Neural cell (in vitro differentiated cells): ENCODE measurements around the gene LNX1.

Experiments
- EP300 ChIP-seq: fragments of 450-650 bp; conservative IDR thresholded peaks from 2 replicates; pipeline ENCODE4 v1.6.1; 2014; ENCODE audit warnings: antibody characterized with exemption, mild to moderate bottlenecking, moderate library complexity; ENCODE audit not compliant: poor library complexity, severe bottlenecking
- EZH2 ChIP-seq: fragments of 200-600, 300-800 bp; shearing (Covaris generic), sonication (generic); IDR thresholded peaks from 2 replicates; pipeline ENCODE4 v1.6.1; 2014; ENCODE audit warnings: antibody characterized with exemption, low read length, borderline replicate concordance, mild to moderate bottlenecking; ENCODE audit not compliant: insufficient read depth, poor library complexity, severe bottlenecking
- POLR2AphosphoS5 ChIP-seq: IDR thresholded peaks from 2 replicates; pipeline ENCODE4 v1.6.1; 2012
- RAD21 ChIP-seq: fragments of 450-650 bp; conservative IDR thresholded peaks from 2 replicates; pipeline ENCODE4 v1.6.1; 2014; ENCODE audit warnings: antibody characterized with exemption, mild to moderate bottlenecking, moderate library complexity
- SMC3 ChIP-seq: fragments of 450-650 bp; conservative IDR thresholded peaks from 2 replicates; pipeline ENCODE4 v1.6.1; 2014; ENCODE audit warnings: antibody characterized with exemption, mild to moderate bottlenecking, moderate library complexity; ENCODE audit not compliant: poor library complexity
- TAF1 ChIP-seq: IDR thresholded peaks from 2 replicates; pipeline ENCODE4 v1.6.1; 2012; ENCODE audit warnings: low read depth
- TF ChIP-seq, protein P1 (sequence below): fragments of 450-650 bp; IDR thresholded peaks from 2 replicates; pipeline ENCODE4 v1.5.1; 2014; ENCODE audit warnings: antibody characterized with exemption, mild to moderate bottlenecking, moderate library complexity; ENCODE audit not compliant: poor library complexity, severe bottlenecking
- TF ChIP-seq, protein P2 (sequence below): IDR thresholded peaks from 2 replicates; pipeline ENCODE4 v1.6.1; 2012; ENCODE audit warnings: borderline replicate concordance

DNA sequence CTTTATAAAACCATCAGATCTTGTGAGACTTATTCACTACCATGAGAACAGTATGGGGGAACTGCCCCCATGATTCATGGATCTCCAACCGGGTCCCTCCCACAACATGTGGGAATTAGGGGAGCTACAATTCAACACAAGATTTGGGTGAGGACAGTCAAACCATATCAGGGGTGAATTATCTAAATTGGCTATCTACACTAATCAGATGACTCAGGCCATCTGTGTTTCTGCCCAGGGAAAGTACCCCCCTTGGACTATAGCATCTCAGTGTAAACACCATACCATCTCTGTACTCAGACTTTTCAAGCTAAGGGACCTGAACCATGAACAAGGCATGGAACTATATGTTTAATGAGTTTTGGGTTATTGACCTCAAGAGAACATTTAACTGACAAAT lies 76.8 kb downstream of the LNX1 start:
- TF ChIP-seq, protein P1, sequence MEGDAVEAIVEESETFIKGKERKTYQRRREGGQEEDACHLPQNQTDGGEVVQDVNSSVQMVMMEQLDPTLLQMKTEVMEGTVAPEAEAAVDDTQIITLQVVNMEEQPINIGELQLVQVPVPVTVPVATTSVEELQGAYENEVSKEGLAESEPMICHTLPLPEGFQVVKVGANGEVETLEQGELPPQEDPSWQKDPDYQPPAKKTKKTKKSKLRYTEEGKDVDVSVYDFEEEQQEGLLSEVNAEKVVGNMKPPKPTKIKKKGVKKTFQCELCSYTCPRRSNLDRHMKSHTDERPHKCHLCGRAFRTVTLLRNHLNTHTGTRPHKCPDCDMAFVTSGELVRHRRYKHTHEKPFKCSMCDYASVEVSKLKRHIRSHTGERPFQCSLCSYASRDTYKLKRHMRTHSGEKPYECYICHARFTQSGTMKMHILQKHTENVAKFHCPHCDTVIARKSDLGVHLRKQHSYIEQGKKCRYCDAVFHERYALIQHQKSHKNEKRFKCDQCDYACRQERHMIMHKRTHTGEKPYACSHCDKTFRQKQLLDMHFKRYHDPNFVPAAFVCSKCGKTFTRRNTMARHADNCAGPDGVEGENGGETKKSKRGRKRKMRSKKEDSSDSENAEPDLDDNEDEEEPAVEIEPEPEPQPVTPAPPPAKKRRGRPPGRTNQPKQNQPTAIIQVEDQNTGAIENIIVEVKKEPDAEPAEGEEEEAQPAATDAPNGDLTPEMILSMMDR: no peak
- TF ChIP-seq POLR2AphosphoS5 (no peak), EZH2 (no peak), EP300 (no peak), TAF1 (no peak), SMC3 (no peak), RAD21 (no peak)
- TF ChIP-seq, protein P2, sequence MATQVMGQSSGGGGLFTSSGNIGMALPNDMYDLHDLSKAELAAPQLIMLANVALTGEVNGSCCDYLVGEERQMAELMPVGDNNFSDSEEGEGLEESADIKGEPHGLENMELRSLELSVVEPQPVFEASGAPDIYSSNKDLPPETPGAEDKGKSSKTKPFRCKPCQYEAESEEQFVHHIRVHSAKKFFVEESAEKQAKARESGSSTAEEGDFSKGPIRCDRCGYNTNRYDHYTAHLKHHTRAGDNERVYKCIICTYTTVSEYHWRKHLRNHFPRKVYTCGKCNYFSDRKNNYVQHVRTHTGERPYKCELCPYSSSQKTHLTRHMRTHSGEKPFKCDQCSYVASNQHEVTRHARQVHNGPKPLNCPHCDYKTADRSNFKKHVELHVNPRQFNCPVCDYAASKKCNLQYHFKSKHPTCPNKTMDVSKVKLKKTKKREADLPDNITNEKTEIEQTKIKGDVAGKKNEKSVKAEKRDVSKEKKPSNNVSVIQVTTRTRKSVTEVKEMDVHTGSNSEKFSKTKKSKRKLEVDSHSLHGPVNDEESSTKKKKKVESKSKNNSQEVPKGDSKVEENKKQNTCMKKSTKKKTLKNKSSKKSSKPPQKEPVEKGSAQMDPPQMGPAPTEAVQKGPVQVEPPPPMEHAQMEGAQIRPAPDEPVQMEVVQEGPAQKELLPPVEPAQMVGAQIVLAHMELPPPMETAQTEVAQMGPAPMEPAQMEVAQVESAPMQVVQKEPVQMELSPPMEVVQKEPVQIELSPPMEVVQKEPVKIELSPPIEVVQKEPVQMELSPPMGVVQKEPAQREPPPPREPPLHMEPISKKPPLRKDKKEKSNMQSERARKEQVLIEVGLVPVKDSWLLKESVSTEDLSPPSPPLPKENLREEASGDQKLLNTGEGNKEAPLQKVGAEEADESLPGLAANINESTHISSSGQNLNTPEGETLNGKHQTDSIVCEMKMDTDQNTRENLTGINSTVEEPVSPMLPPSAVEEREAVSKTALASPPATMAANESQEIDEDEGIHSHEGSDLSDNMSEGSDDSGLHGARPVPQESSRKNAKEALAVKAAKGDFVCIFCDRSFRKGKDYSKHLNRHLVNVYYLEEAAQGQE: no peak
